ENCODE results near the gene SH3D19. TPM values are rescaled to one million over a fixed set of nuclear protein-coding genes. Genes with fewer than 3 reads are reported as not detected.
A peak's percentile ranks its signal among the peaks of the same experiment; 100 is the strongest.

SH3D19 gene
- total RNA-seq, 1 experiment from 2014 or later: 29.7 TPM

GRCh38 chr4:151107063-151107462, 218.3 kb downstream of the SH3D19 start:
- no peaks in the 10 kb centered on the region for H3K9me3 ChIP-seq (ENCODE audit: control insufficient read depth, low read depth, low read length)
- H3K27me3 ChIP-seq (ENCODE audit: insufficient read depth, low read length): no peaks in the 10 kb centered on the region
- H3K18ac ChIP-seq (ENCODE audit: insufficient read length, low read depth, low read length): no peak overlapping the region
- H2BK15ac ChIP-seq (ENCODE audit: low read depth, low read length): no peak overlapping the region
- H3K36me3 Mint-ChIP-seq (ENCODE audit: insufficient read depth in 1 of 3, low read depth in 3 of 3): peaks cover 41 to 82% (median 54%) of the 10 kb centered on the region in 3 experiments
- no peak overlapping the region for H4K8ac ChIP-seq (replicated peaks; ENCODE audit: insufficient read length, low read depth, low read length)
- H3K14ac ChIP-seq (ENCODE audit: insufficient read depth, low read length): no peak overlapping the region
- peaks cover 4% of the 10 kb centered on the region in 2 experiments; a peak in 3 of 4 replicates for H3K4me1 Mint-ChIP-seq
- H3K27me3 Mint-ChIP-seq (ENCODE audit: low read depth): no peaks in the 10 kb centered on the region
- H4K91ac ChIP-seq (ENCODE audit: insufficient read length, low read depth, low read length): no peak overlapping the region
- no peak overlapping the region for H2AFZ ChIP-seq (ENCODE audit: low read length)
- no peak overlapping the region for H2BK120ac ChIP-seq (ENCODE audit: low read depth, low read length, poor library complexity, severe bottlenecking)
- no peak overlapping the region for H3K4me2 ChIP-seq (ENCODE audit: insufficient read depth, insufficient read length, low read length)
- no peaks in the 10 kb centered on the region for H3K23me2 ChIP-seq (ENCODE audit: insufficient read length, low read depth, low read length, poor library complexity, severe bottlenecking)
- H3K27ac Mint-ChIP-seq: peak overlapping the region in 1 of 3 experiments; percentile 69; a peak in 1 of 7 replicates
- no peak overlapping the region for H2BK12ac ChIP-seq (ENCODE audit: insufficient read length, low read depth, low read length)
- H3T11ph ChIP-seq (ENCODE audit: low read length): no peak overlapping the region
- no peaks in the 10 kb centered on the region for H3K4me1 ChIP-seq (ENCODE audit: insufficient read depth, low read length)
- H3K79me1 ChIP-seq (ENCODE audit: insufficient read depth, low read depth, low read length, poor library complexity, severe bottlenecking): no peaks in the 10 kb centered on the region
- WGBS (ENCODE audit: extremely low coverage, insufficient read length, low lambda C conversion rate): no CpG with 5 or more reads among the region's 3 CpGs
- H2AK5ac ChIP-seq (ENCODE audit: insufficient read length, low read length): no peak overlapping the region
- H3K4me3 Mint-ChIP-seq: no peak overlapping the region
- no peaks in the 10 kb centered on the region; a peak in 1 of 5 replicates for H3K9me3 Mint-ChIP-seq
- H2BK20ac ChIP-seq (ENCODE audit: low read depth, low read length, poor library complexity, severe bottlenecking): no peak overlapping the region
- H3K27ac ChIP-seq (ENCODE audit: insufficient read length, low read depth, low read length): no peak overlapping the region
- TF ChIP-seq CTCF (conservative IDR thresholded peaks at IDR 0.05): no peak
- H3K56ac ChIP-seq (ENCODE audit: insufficient read length, low read depth, low read length): no peak overlapping the region
- H2BK5ac ChIP-seq (ENCODE audit: insufficient read length, low read length): no peak overlapping the region
- H3K79me2 ChIP-seq (ENCODE audit: insufficient read depth, low read length): no peaks in the 10 kb centered on the region
- H4K5ac ChIP-seq (ENCODE audit: insufficient read length, low read depth, low read length): no peak overlapping the region
- H3K23ac ChIP-seq (ENCODE audit: insufficient read length, low read depth, low read length): no peak overlapping the region
- H3K4ac ChIP-seq (ENCODE audit: low read depth, low read length): no peak overlapping the region
- H3K9ac ChIP-seq (ENCODE audit: extremely low read depth, insufficient read length, low read length): no peak overlapping the region
- no peak for DNase-seq
- H4K20me1 ChIP-seq (ENCODE audit: control insufficient read depth, insufficient read depth, insufficient read length): no peaks in the 10 kb centered on the region

All from H9 (cell line).